Testis (tissue), 3 donors: Measurements from ENCODE around the gene EIF4G1. TPM values are rescaled to one million over a fixed set of nuclear protein-coding genes. Genes with fewer than 3 reads are reported as not detected.

Source experiments
- DNase-seq: peaks from one replicate; pipeline ENCODE4 v3.0.0-alpha.2; 2019
- H3K27ac ChIP-seq, 2 donors: fragments of 200-600 bp; sonication (generic); one replicate each; pipeline ENCODE4 v1.5.1; 2019
- H3K27me3 ChIP-seq: fragments of 200-600 bp; sonication (generic); one replicate; pipeline ENCODE4 v1.5.1; 2019
- H3K36me3 ChIP-seq: fragments of 200-600 bp; sonication (generic); one replicate; pipeline ENCODE4 v1.5.1; 2017; ENCODE audit warnings: low read depth; ENCODE audit errors: missing control alignments
- H3K4me1 ChIP-seq: fragments of 200-600 bp; sonication (generic); one replicate; pipeline ENCODE4 v1.5.1; 2019
- H3K4me3 ChIP-seq, 2 donors: fragments of 200-600 bp; sonication (generic); one replicate each; pipeline ENCODE4 v1.5.1; 2017 to 2019
- H3K9me3 ChIP-seq: fragments of 200-600 bp; sonication (generic); one replicate; pipeline ENCODE4 v1.5.1; 2017
- CTCF ChIP-seq, 3 experiments: fragments of 450-650 bp in 2 of 3; fragments of 200-600 bp in 1 of 3; sonication (generic) in 1 of 3; IDR thresholded peaks; one replicate each; pipeline ENCODE4 v1.5.1; 2016 to 2019; ENCODE audit warnings: antibody characterized with exemption in 3 of 3, mild to moderate bottlenecking in 2 of 3, moderate library complexity in 1 of 3
- POLR2A ChIP-seq: fragments of 450-650 bp; IDR thresholded peaks from one replicate; pipeline ENCODE4 v1.6.1; 2017; ENCODE audit warnings: antibody characterized with exemption, mild to moderate bottlenecking, moderate library complexity
- WGBS, 2 donors: methylation state at CpG; one replicate each; pipeline ENCODE4 v1.1.5; 2018; 5-methylcytosine and 5-hydroxymethylcytosine counted together
- intact Hi-C: fragments of 100-400 bp; cut with DNase I; formaldehyde crosslinking; loops from one replicate; pipeline ENCODE4 v1.15.1; 2023; ENCODE audit warnings: low total_unique reads
- polyA plus RNA-seq: library from polyadenylated mRNA; stranded (reverse); fragments of 350-450 nt; fragmentation: Illumina TruSeq; extraction: RNeasy Lipid Tissue Mini Kit (QIAGEN cat#74804); gene quantifications from one replicate; pipeline ENCODE4 v1.2.3, GENCODE V29; 2014; ENCODE audit warnings: low read depth, low replicate concordance; ENCODE audit not compliant: insufficient read depth
- total RNA-seq, 2 donors: library from RNA; depleted of rRNA; stranded (reverse); fragments of >200 nt; gene quantifications; one replicate each; pipeline ENCODE4 v1.2.3, GENCODE V29; 2016

EIF4G1 gene
- total and polyA plus RNA-seq, 3 donors from 2014 or later: 255 to 295 (median 295) TPM

- intact Hi-C loops: no loop called here
These were observed 11.4 kb downstream of the EIF4G1 start for GRCh38 chr3:184325715-184326369.

GRCh38 chr3:184327171-184327570, 12.8 kb downstream of the EIF4G1 start:
- no peak overlapping the region for H3K27ac ChIP-seq
- TF ChIP-seq CTCF (IDR thresholded peaks at IDR 0.05) (no peak), POLR2A (no peak)
- H3K36me3 ChIP-seq: peaks cover 6% of the 10 kb centered on the region
- WGBS, 2 donors: 92 to 95% methylated on average over 21 of the region's 21 CpGs
- no peak overlapping the region for H3K4me3 ChIP-seq
- H3K4me1 ChIP-seq: peaks cover 5% of the 10 kb centered on the region
- intact Hi-C loops: no loop called here
- H3K27me3 ChIP-seq: no peaks in the 10 kb centered on the region
- DNase-seq: no peak
- H3K9me3 ChIP-seq: no peaks in the 10 kb centered on the region

More at GRCh38 chr3:184325715-184326369, 11.4 kb downstream of the EIF4G1 start:
- TF ChIP-seq CTCF (IDR thresholded peaks at IDR 0.05): no peak
- TF ChIP-seq POLR2A: no peak
- H3K36me3 ChIP-seq: peaks cover 6% of the 10 kb centered on the region
- H3K4me1 ChIP-seq: peaks cover 14% of the 10 kb centered on the region
- H3K9me3 ChIP-seq: no peaks in the 10 kb centered on the region
- no peak overlapping the region for H3K27ac ChIP-seq
- H3K4me3 ChIP-seq: no peak overlapping the region
- 80 to 89% methylated on average over 6 of the region's 6 CpGs for WGBS, 2 donors
- no peak for DNase-seq
- H3K27me3 ChIP-seq: no peaks in the 10 kb centered on the region

- Histone ChIP-seq H3K4me1 (peaks cover 3% of the 10 kb centered on the region), H3K4me3 (no peak overlapping the region), H3K27ac (no peak overlapping the region), H3K9me3 (no peaks in the 10 kb centered on the region), H3K36me3 (peaks cover 6% of the 10 kb centered on the region), H3K27me3 (no peaks in the 10 kb centered on the region)
- TF ChIP-seq POLR2A: no peak
- TF ChIP-seq CTCF (IDR thresholded peaks at IDR 0.05): no peak
- intact Hi-C loops: no loop called here
- no peak for DNase-seq
- WGBS, 2 donors: 39 to 57% methylated on average over 3 of the region's 3 CpGs
These were observed 14.1 kb downstream of the EIF4G1 start for GRCh38 chr3:184328516-184328915.

GRCh38 chr3:184332370-184333090, 18.1 kb downstream of the EIF4G1 start:
- Histone ChIP-seq H3K4me1 (peaks cover 14% of the 10 kb centered on the region), H3K9me3 (no peaks in the 10 kb centered on the region), H3K27ac (no peak overlapping the region), H3K4me3 (no peak overlapping the region), H3K36me3 (peaks cover 3% of the 10 kb centered on the region), H3K27me3 (no peaks in the 10 kb centered on the region)
- intact Hi-C loops: no loop called here
- no peak for DNase-seq
- 64 to 81% methylated on average over 8 to 10 of the region's 10 CpGs for WGBS, 2 donors
- TF ChIP-seq POLR2A: no peak
- TF ChIP-seq CTCF (IDR thresholded peaks at IDR 0.05): no peak
